Measurements from ENCODE around the gene SMG7. TPM values are rescaled to one million over a fixed set of nuclear protein-coding genes. Genes with fewer than 3 reads are reported as not detected.

SMG7 gene
- total RNA-seq, 1 experiment from 2014 or later, result 65.2 TPM

- no peak for ATAC-seq
- TF ChIP-seq SIN3A (IDR thresholded peaks at IDR 0.05; ENCODE audit: borderline replicate concordance, insufficient read depth, low read depth, low read length), result no peak
- TF ChIP-seq CTCF (IDR thresholded peaks at IDR 0.05), result no peak
- no peak for TF ChIP-seq TCF7L2 (IDR thresholded peaks at IDR 0.05; ENCODE audit: low read depth, low read length)
- TF ChIP-seq REST (IDR thresholded peaks at IDR 0.05; ENCODE audit: insufficient read depth in 1 of 2, low read depth in 2 of 2, low read length in 1 of 2), result no peak
- no peak for TF ChIP-seq POLR2AphosphoS5 (IDR thresholded peaks at IDR 0.05; ENCODE audit: low read depth, low read length)
- Histone ChIP-seq H3K36me3 (ENCODE audit: control insufficient read depth, insufficient read depth, low read length) (peaks cover 9% of the 10 kb centered on the region), H3K9me3 (ENCODE audit: control insufficient read depth, insufficient read depth, low read depth, low read length) (no peaks in the 10 kb centered on the region), H3K27ac (ENCODE audit: low read length) (no peak overlapping the region), H3K4me3 (ENCODE audit: low read depth in 2 of 2, low read length in 2 of 2) (no peak overlapping the region), H3K4me1 (ENCODE audit: control insufficient read depth, insufficient read depth, low read length) (no peaks in the 10 kb centered on the region), H3K27me3 (ENCODE audit: control insufficient read depth, insufficient read depth, low read length) (no peaks in the 10 kb centered on the region)
- POLR2A ChIA-PET, result no interaction called here
- in situ Hi-C loops (cut with HindIII; ENCODE audit: low pct_unique_long_range_greater_than_20kb, low sequenced_read_pairs) (no loop called here), intact Hi-C loops (cut with micrococcal nuclease; ENCODE audit: unreplicated experiment) (no loop called here)
- no peak for DNase-seq (ENCODE audit: low read depth, low spot score)
- BruUV-seq (replicated peaks), result no TSS peak
- CTCF ChIA-PET, result no interaction called here
Observed at GRCh38 chr1:183520379-183520778, 48.1 kb downstream of the SMG7 start.

- H3K4me1 ChIP-seq (ENCODE audit: control insufficient read depth, insufficient read depth, low read length), result no peaks in the 10 kb centered on the region
- no TSS peak for BruUV-seq (replicated peaks)
- intact Hi-C loops (cut with micrococcal nuclease; ENCODE audit: unreplicated experiment), result no loop called here
- DNase-seq (ENCODE audit: low read depth, low spot score) (no peak), ATAC-seq (no peak)
- H3K9me3 ChIP-seq (ENCODE audit: control insufficient read depth, insufficient read depth, low read depth, low read length), result no peaks in the 10 kb centered on the region
- TF ChIP-seq REST (IDR thresholded peaks at IDR 0.05; ENCODE audit: insufficient read depth in 1 of 2, low read depth in 2 of 2, low read length in 1 of 2), result no peak
- TF ChIP-seq POLR2AphosphoS5 (IDR thresholded peaks at IDR 0.05; ENCODE audit: low read depth, low read length), result no peak
- TF ChIP-seq SIN3A (IDR thresholded peaks at IDR 0.05; ENCODE audit: borderline replicate concordance, insufficient read depth, low read depth, low read length), result no peak
- TF ChIP-seq TCF7L2 (IDR thresholded peaks at IDR 0.05; ENCODE audit: low read depth, low read length), result no peak
- no peak for TF ChIP-seq CTCF (IDR thresholded peaks at IDR 0.05)
- CTCF ChIA-PET, result no interaction called here
- in situ Hi-C loops (cut with HindIII; ENCODE audit: low pct_unique_long_range_greater_than_20kb, low sequenced_read_pairs), result no loop called here
- H3K36me3 ChIP-seq (ENCODE audit: control insufficient read depth, insufficient read depth, low read length), result peaks cover 10% of the 10 kb centered on the region
- H3K27ac ChIP-seq (ENCODE audit: low read length), result no peak overlapping the region
- POLR2A ChIA-PET, result no interaction called here
- H3K4me3 ChIP-seq (ENCODE audit: low read depth in 2 of 2, low read length in 2 of 2), result no peak overlapping the region
- H3K27me3 ChIP-seq (ENCODE audit: control insufficient read depth, insufficient read depth, low read length), result no peaks in the 10 kb centered on the region
Observed at GRCh38 chr1:183522104-183522503, 49.8 kb downstream of the SMG7 start.
